ENCODE measurements around the gene BICRA.
A peak's percentile ranks its signal among the peaks of the same experiment; 100 is the strongest.

The BICRA gene

GRCh38 chr19:47694466-47695273 lies 85.7 kb downstream of the BICRA start:
- DNase-seq (ENCODE audit: insufficient read length, low spot score) (no peak), FAIRE-seq (no peak)
- no peak for TF ChIP-seq POLR2A (IDR thresholded peaks at IDR 0.05; ENCODE audit: low read depth, low read length)
- TF ChIP-seq POLR2AphosphoS5 (IDR thresholded peaks at IDR 0.05; ENCODE audit: low read depth, low read length) = no peak
- no peak for TF ChIP-seq PAX5 (IDR thresholded peaks at IDR 0.05; ENCODE audit: insufficient read depth, low read length, severe bottlenecking)
- TF ChIP-seq SPI1 (IDR thresholded peaks at IDR 0.05; ENCODE audit: low read depth, low read length) = no peak
- no peak for TF ChIP-seq POU2F2 (IDR thresholded peaks at IDR 0.05; ENCODE audit: low read depth, low read length)
- TF ChIP-seq TAF1 (IDR thresholded peaks at IDR 0.05; ENCODE audit: low read depth, low read length) = no peak

DNA sequence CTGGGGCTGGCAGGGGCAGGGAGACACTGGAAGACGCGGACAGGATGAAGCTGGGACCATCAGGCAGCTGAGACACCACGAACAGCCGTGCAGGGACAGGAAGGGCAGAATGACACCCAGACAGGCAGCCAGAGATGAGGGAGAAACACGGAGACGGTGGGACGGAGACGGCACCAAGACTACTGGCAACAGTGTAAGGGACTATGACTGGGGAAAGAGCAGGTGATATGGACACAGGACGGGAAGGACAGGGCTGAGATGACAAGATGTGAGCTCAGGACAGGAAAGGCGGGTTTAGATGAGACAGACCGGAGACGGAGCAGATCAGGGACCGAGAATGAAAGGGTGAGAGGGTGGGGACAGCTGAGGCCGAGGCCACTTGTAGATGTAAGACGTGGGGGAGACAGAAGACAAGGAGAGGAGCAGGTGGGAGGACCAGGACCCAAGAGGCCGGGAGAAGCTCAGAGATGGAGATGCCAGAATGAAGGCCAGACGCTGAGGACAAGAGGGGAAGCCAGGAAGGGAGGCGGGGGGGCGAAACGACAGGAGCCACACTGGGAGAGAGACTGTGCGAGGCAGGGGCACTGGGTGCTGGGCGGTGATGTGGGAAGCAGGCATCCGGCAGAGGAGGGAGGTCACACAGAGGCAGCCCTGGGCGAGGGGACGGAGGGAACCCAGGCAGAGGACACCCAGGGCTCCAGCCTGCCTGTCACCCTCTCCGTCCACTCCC lies 86.8 kb downstream of the BICRA start:
- DNase-seq (ENCODE audit: insufficient read length, low spot score) (no peak), FAIRE-seq (no peak)
- TF ChIP-seq TAF1 (IDR thresholded peaks at IDR 0.05; ENCODE audit: low read depth, low read length) (no peak), POU2F2 (IDR thresholded peaks at IDR 0.05; ENCODE audit: low read depth, low read length) (no peak), POLR2A (IDR thresholded peaks at IDR 0.05; ENCODE audit: low read depth, low read length) (no peak), POLR2AphosphoS5 (IDR thresholded peaks at IDR 0.05; ENCODE audit: low read depth, low read length) (no peak), PAX5 (IDR thresholded peaks at IDR 0.05; ENCODE audit: insufficient read depth, low read length, severe bottlenecking) (no peak)

DNA sequence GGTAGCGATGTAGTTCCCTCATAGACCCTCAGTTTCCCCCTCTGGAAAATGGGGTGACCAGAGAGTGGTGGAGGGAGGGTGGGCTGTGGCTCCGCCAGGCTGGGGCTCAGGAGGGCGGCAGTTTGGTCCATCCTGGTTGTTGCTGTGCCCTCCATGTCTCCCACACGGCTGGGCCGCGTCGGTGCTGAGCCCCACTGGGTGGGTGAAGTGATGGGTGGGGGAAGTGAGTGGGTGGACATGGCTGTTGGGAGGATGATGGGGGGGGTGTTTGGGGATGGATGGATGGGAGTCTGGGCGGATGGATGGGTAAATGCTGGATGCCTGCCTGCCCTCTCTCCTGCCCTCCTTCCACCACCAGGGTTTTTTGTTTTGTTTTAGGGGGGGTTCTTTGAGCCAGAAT lies 87.7 kb downstream of the BICRA start:
- DNase-seq (ENCODE audit: insufficient read length, low spot score) (no peak), FAIRE-seq (no peak)
- no peak for TF ChIP-seq PAX5 (IDR thresholded peaks at IDR 0.05; ENCODE audit: insufficient read depth, low read length, severe bottlenecking)
- no peak for TF ChIP-seq POLR2AphosphoS5 (IDR thresholded peaks at IDR 0.05; ENCODE audit: low read depth, low read length)
- no peak for TF ChIP-seq TAF1 (IDR thresholded peaks at IDR 0.05; ENCODE audit: low read depth, low read length)
- no peak for TF ChIP-seq POLR2A (IDR thresholded peaks at IDR 0.05; ENCODE audit: low read depth, low read length)

- DNase-seq (ENCODE audit: insufficient read length, low spot score) (peak; percentile 83), FAIRE-seq (peak; percentile 90)
- TF ChIP-seq PAX5 (IDR thresholded peaks at IDR 0.05; ENCODE audit: insufficient read depth, low read length, severe bottlenecking) (no peak), POLR2A (IDR thresholded peaks at IDR 0.05; ENCODE audit: low read depth, low read length) (no peak), SPI1 (IDR thresholded peaks at IDR 0.05; ENCODE audit: low read depth, low read length) (peak; percentile 48), POU2F2 (IDR thresholded peaks at IDR 0.05; ENCODE audit: low read depth, low read length) (0 out of 2 replicates have a peak, but pooled peaks have one; percentile 11), TAF1 (IDR thresholded peaks at IDR 0.05; ENCODE audit: low read depth, low read length) (no peak), POLR2AphosphoS5 (IDR thresholded peaks at IDR 0.05; ENCODE audit: low read depth, low read length) (no peak)
These were observed 89.1 kb downstream of the BICRA start for GRCh38 chr19:47697863-47698609.

DNA sequence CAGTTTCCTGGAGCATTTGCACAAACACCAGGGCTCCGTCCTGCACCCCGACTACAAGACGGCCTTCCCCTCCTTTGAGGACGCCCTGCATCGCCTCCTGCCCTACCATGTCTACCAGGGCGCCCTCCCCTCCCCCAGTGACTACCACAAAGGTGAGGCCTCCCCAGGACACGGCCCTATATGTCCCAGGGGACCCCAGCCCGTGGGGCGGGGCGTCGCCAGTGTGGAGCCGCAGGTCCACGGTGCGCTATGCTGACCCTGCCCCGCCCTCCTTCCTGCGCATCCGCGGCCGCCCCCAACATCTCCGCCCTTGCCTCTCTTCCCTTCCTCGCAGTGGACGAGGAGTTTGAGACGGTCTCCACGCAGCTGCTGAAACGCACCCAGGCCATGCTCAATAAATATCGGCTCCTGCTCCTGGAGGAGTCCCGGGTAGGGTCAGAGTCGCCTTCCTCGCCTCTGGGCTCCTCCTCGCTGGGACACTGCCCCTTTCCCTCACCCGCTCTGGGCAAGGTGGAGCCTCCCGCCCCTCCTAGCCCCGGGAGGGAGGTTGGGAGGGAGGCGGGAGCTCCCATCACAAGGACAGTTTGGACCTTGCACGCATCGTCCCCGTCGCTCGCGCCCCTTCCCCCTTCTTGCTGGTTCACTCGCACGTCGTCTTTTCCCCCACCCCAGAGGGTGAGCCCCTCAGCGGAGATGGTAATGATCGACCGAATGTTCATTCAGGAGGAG lies 89.9 kb downstream of the BICRA start:
- no peak for FAIRE-seq
- TF ChIP-seq POLR2AphosphoS5 (IDR thresholded peaks at IDR 0.05; ENCODE audit: low read depth, low read length) (no peak), POU2F2 (IDR thresholded peaks at IDR 0.05; ENCODE audit: low read depth, low read length) (no peak), TAF1 (IDR thresholded peaks at IDR 0.05; ENCODE audit: low read depth, low read length) (no peak), SPI1 (IDR thresholded peaks at IDR 0.05; ENCODE audit: low read depth, low read length) (no peak), POLR2A (IDR thresholded peaks at IDR 0.05; ENCODE audit: low read depth, low read length) (no peak), PAX5 (IDR thresholded peaks at IDR 0.05; ENCODE audit: insufficient read depth, low read length, severe bottlenecking) (no peak)
- no peak for DNase-seq (ENCODE audit: insufficient read length, low spot score)

GRCh38 chr19:47699360-47699917 lies 90.5 kb downstream of the BICRA start:
- peak; percentile 87 for DNase-seq (ENCODE audit: insufficient read length, low spot score)
- TF ChIP-seq SPI1 (IDR thresholded peaks at IDR 0.05; ENCODE audit: low read depth, low read length) (no peak), POU2F2 (IDR thresholded peaks at IDR 0.05; ENCODE audit: low read depth, low read length) (no peak), TAF1 (IDR thresholded peaks at IDR 0.05; ENCODE audit: low read depth, low read length) (no peak), POLR2AphosphoS5 (IDR thresholded peaks at IDR 0.05; ENCODE audit: low read depth, low read length) (no peak)
- peak; percentile 82 for FAIRE-seq

GRCh38 chr19:47700934-47701716 lies 92.2 kb downstream of the BICRA start:
- DNase-seq (ENCODE audit: insufficient read length, low spot score) = no peak
- FAIRE-seq = no peak
- TF ChIP-seq SPI1 (IDR thresholded peaks at IDR 0.05; ENCODE audit: low read depth, low read length) (no peak), POLR2AphosphoS5 (IDR thresholded peaks at IDR 0.05; ENCODE audit: low read depth, low read length) (no peak), POLR2A (IDR thresholded peaks at IDR 0.05; ENCODE audit: low read depth, low read length) (no peak), PAX5 (IDR thresholded peaks at IDR 0.05; ENCODE audit: insufficient read depth, low read length, severe bottlenecking) (no peak), TAF1 (IDR thresholded peaks at IDR 0.05; ENCODE audit: low read depth, low read length) (no peak), POU2F2 (IDR thresholded peaks at IDR 0.05; ENCODE audit: low read depth, low read length) (no peak)
